Activated T-cell treated with anti-CD3 and anti-CD28 coated beads for 1 hour (primary cell): Measurements from ENCODE around the gene TSC1.

Experiments
- DNase-seq: peaks from one replicate; pipeline ENCODE4 v3.0.0-alpha.2; 2020; ENCODE audit warnings: low read depth

Gene TSC1

GRCh38 chr9:132937463-132937901 lies 6.9 kb downstream of the TSC1 start:
- DNase-seq, result no peak

GRCh38 chr9:132935026-132935425 lies 9.4 kb downstream of the TSC1 start:
- no peak for DNase-seq

- DNase-seq, result no peak
These were observed 13.2 kb downstream of the TSC1 start for GRCh38 chr9:132931178-132931735.

- no peak for DNase-seq
These were observed 16.7 kb downstream of the TSC1 start for GRCh38 chr9:132927704-132928103.

- DNase-seq, result no peak
These were observed 21.0 kb downstream of the TSC1 start for GRCh38 chr9:132923346-132923902.

- DNase-seq, result no peak
These were observed 24.7 kb downstream of the TSC1 start for GRCh38 chr9:132919614-132920268.

- no peak for DNase-seq
These were observed 29.5 kb downstream of the TSC1 start for GRCh38 chr9:132914924-132915323.

GRCh38 chr9:132912131-132912530 lies 32.3 kb downstream of the TSC1 start:
- no peak for DNase-seq

- DNase-seq, result no peak
These were observed 34.0 kb downstream of the TSC1 start for GRCh38 chr9:132910376-132910775.

- DNase-seq, result no peak
These were observed 35.1 kb downstream of the TSC1 start for GRCh38 chr9:132909311-132909710.

GRCh38 chr9:132908635-132909034 lies 35.8 kb downstream of the TSC1 start:
- no peak for DNase-seq

- no peak for DNase-seq
These were observed 38.7 kb downstream of the TSC1 start for GRCh38 chr9:132905726-132906125.

GRCh38 chr9:132903574-132904492 lies 40.6 kb downstream of the TSC1 start:
- no peak for DNase-seq

- peak; percentile 59 for DNase-seq
These were observed 42.3 kb downstream of the TSC1 start for GRCh38 chr9:132901858-132902831.

- DNase-seq, result no peak
These were observed 46.4 kb downstream of the TSC1 start for GRCh38 chr9:132898051-132898450.

- DNase-seq, result no peak
These were observed 47.5 kb downstream of the TSC1 start for GRCh38 chr9:132896906-132897305.

GRCh38 chr9:132896264-132896663 lies 48.2 kb downstream of the TSC1 start:
- DNase-seq, result no peak

GRCh38 chr9:132894862-132895835 lies 49.3 kb downstream of the TSC1 start:
- no peak for DNase-seq

- no peak for DNase-seq
These were observed 50.1 kb downstream of the TSC1 start for GRCh38 chr9:132894346-132894745.

GRCh38 chr9:132892400-132892799 lies 52.0 kb downstream of the TSC1 start:
- no peak for DNase-seq
